ENCODE results near the gene IQCC. TPM values are rescaled to one million over a fixed set of nuclear protein-coding genes. Genes with fewer than 3 reads are reported as not detected.

Gene IQCC
- polyA plus RNA-seq, 1 donor from 2014 or later = 7.5 TPM

DNA sequence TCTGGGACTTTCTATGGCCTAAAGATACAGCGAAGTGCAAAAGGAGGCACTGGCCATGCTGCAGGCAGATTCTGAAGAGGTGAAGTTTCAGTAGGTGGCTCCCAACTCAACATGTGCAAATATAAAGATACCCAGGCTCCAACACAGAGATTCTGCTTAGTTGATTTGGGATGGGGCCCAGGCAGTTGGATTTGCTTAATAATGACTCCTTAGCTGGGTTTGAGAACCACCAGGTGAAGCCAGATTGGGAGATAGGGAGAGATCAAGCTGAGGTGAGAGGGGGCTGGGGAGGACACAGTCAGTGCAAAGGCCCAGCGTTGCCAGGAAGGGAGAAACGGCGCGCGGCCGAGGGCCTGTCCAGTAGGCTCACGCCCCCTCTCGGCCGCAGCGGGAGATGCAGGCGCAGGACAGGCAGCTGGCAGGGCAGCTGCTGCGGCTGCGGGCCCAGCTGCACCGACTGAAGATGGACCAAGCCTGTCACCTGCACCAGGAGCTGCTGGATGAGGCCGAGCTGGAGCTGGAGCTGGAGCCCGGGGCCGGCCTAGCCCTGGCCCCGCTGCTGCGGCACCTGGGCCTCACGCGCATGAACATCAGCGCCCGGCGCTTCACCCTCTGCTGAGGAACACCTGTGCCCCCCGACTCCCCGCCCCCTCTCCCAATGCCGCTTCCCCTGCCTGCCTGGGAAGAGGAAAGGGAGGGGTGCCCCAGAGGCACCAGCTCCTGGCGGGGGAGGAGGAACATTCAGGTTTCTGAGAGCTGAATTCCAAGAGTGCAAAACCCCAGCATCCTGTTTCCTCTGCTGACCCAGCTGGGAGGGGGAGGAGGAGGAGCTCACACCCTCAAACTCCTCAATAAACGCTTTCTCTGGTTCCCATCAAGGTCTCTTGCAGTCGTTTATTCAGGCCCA lies 42.8 kb downstream of the IQCC start:
- no peak overlapping the region for H3K4me3 ChIP-seq (ENCODE audit: low read length)
- H3K9me2 ChIP-seq (ENCODE audit: insufficient read depth, low read length) = no peaks in the 10 kb centered on the region
- H3K4me2 ChIP-seq (ENCODE audit: low read length) = no peak overlapping the region
- no peaks in the 10 kb centered on the region for H3F3A ChIP-seq (ENCODE audit: insufficient read depth, low read length, poor library complexity, severe bottlenecking)
- no peaks in the 10 kb centered on the region for H3K79me2 ChIP-seq (replicated peaks; ENCODE audit: insufficient read depth, low read length)
- no peak overlapping the region for H3K27ac ChIP-seq (ENCODE audit: low read length)
- H3K36me3 ChIP-seq (ENCODE audit: insufficient read depth, low read length) = no peaks in the 10 kb centered on the region
- no peak overlapping the region for H2AFZ ChIP-seq (ENCODE audit: low read depth, low read length)
- no peaks in the 10 kb centered on the region for H4K20me1 ChIP-seq (ENCODE audit: insufficient read depth)
- H3K9me3 ChIP-seq (ENCODE audit: low read length) = no peaks in the 10 kb centered on the region
- H3K9ac ChIP-seq (ENCODE audit: low read length) = no peak overlapping the region
- TF ChIP-seq, protein P1, sequence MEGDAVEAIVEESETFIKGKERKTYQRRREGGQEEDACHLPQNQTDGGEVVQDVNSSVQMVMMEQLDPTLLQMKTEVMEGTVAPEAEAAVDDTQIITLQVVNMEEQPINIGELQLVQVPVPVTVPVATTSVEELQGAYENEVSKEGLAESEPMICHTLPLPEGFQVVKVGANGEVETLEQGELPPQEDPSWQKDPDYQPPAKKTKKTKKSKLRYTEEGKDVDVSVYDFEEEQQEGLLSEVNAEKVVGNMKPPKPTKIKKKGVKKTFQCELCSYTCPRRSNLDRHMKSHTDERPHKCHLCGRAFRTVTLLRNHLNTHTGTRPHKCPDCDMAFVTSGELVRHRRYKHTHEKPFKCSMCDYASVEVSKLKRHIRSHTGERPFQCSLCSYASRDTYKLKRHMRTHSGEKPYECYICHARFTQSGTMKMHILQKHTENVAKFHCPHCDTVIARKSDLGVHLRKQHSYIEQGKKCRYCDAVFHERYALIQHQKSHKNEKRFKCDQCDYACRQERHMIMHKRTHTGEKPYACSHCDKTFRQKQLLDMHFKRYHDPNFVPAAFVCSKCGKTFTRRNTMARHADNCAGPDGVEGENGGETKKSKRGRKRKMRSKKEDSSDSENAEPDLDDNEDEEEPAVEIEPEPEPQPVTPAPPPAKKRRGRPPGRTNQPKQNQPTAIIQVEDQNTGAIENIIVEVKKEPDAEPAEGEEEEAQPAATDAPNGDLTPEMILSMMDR (IDR thresholded peaks at IDR 0.05; ENCODE audit: poor library complexity, severe bottlenecking) = peak; percentile 42
- no peak for TF ChIP-seq RAD21 (conservative IDR thresholded peaks at IDR 0.05)
- TF ChIP-seq, protein P2, sequence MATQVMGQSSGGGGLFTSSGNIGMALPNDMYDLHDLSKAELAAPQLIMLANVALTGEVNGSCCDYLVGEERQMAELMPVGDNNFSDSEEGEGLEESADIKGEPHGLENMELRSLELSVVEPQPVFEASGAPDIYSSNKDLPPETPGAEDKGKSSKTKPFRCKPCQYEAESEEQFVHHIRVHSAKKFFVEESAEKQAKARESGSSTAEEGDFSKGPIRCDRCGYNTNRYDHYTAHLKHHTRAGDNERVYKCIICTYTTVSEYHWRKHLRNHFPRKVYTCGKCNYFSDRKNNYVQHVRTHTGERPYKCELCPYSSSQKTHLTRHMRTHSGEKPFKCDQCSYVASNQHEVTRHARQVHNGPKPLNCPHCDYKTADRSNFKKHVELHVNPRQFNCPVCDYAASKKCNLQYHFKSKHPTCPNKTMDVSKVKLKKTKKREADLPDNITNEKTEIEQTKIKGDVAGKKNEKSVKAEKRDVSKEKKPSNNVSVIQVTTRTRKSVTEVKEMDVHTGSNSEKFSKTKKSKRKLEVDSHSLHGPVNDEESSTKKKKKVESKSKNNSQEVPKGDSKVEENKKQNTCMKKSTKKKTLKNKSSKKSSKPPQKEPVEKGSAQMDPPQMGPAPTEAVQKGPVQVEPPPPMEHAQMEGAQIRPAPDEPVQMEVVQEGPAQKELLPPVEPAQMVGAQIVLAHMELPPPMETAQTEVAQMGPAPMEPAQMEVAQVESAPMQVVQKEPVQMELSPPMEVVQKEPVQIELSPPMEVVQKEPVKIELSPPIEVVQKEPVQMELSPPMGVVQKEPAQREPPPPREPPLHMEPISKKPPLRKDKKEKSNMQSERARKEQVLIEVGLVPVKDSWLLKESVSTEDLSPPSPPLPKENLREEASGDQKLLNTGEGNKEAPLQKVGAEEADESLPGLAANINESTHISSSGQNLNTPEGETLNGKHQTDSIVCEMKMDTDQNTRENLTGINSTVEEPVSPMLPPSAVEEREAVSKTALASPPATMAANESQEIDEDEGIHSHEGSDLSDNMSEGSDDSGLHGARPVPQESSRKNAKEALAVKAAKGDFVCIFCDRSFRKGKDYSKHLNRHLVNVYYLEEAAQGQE (IDR thresholded peaks at IDR 0.05; ENCODE audit: borderline replicate concordance) = no peak
- no peaks in the 10 kb centered on the region for H3K27me3 ChIP-seq (ENCODE audit: insufficient read depth, low read depth, low read length)

DNA sequence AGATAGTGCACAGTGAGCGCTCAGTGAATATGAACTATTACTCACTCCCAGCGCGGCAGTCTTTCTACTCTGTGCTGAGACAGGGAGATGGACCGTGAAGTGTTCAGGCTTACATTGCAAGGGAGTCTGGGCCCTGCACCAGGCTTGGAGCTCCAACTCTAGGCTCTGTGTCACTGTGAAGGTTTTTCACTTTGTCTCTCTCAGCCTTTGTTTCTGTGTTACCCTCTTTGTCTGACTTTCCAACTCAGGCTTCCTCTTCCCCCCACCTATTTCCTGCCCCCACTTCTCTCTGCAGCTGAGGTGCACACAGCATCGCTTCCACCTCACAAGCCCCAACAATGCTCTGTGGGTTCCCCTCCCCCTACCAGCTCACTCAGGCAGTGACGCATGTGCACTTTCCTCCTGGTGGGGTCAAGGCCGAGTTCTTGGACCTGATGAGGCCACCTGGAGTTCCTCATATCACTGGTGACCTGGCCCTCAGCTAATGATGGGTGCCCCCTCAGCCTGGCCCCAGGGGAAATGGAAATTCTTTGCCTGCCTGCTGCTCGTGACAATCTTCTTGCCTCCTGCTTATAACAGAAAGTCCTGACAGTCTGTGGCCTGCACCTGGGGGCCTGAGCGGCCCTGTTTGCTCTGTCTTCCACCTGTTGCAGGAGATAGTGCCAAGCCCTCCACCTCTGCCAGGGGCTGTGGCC lies 44.5 kb downstream of the IQCC start:
- no peak for TF ChIP-seq MXI1 (conservative IDR thresholded peaks at IDR 0.05; ENCODE audit: poor library complexity, severe bottlenecking)
- no peak for TF ChIP-seq RAD21 (conservative IDR thresholded peaks at IDR 0.05)
- no peak for TF ChIP-seq EZH2 (IDR thresholded peaks at IDR 0.05; ENCODE audit: borderline replicate concordance, insufficient read depth, low read length, poor library complexity, severe bottlenecking)
- TF ChIP-seq, protein P1 (IDR thresholded peaks at IDR 0.05; ENCODE audit: poor library complexity, severe bottlenecking) = no peak
- TF ChIP-seq SMC3 (conservative IDR thresholded peaks at IDR 0.05; ENCODE audit: poor library complexity) = no peak
- TF ChIP-seq TAF1 (IDR thresholded peaks at IDR 0.05; ENCODE audit: low read depth) = no peak
- no peak for TF ChIP-seq POLR2AphosphoS5 (IDR thresholded peaks at IDR 0.05)
- TF ChIP-seq EP300 (conservative IDR thresholded peaks at IDR 0.05; ENCODE audit: poor library complexity, severe bottlenecking) = no peak
- TF ChIP-seq, protein P2 (IDR thresholded peaks at IDR 0.05; ENCODE audit: borderline replicate concordance) = no peak
- Histone ChIP-seq H3K27ac (ENCODE audit: low read length) (no peak overlapping the region), H2AFZ (ENCODE audit: low read depth, low read length) (no peak overlapping the region), H3K4me3 (ENCODE audit: low read length) (no peak overlapping the region), H3K36me3 (ENCODE audit: insufficient read depth, low read length) (no peaks in the 10 kb centered on the region), H3K9ac (ENCODE audit: low read length) (no peak overlapping the region), H4K20me1 (ENCODE audit: insufficient read depth) (no peaks in the 10 kb centered on the region), H3K27me3 (ENCODE audit: insufficient read depth, low read depth, low read length) (no peaks in the 10 kb centered on the region), H3K4me2 (ENCODE audit: low read length) (no peak overlapping the region), H3K9me3 (ENCODE audit: low read length) (no peaks in the 10 kb centered on the region), H3K79me2 (replicated peaks; ENCODE audit: insufficient read depth, low read length) (no peaks in the 10 kb centered on the region), H3F3A (ENCODE audit: insufficient read depth, low read length, poor library complexity, severe bottlenecking) (no peaks in the 10 kb centered on the region), H3K9me2 (ENCODE audit: insufficient read depth, low read length) (no peaks in the 10 kb centered on the region)
